ENCODE data around the gene KLHL22.
"Not testable (repeated sequence)": the region's sequence is repeated elsewhere in the genome, so short reads cannot be mapped to it uniquely, and the experiment has no call there.

The KLHL22 gene

GRCh38 chr22:20392365-20392881, 103.2 kb downstream of the KLHL22 start:
- not testable (repeated sequence) for DNase-seq (ENCODE audit: low read depth, low spot score); H3K27ac ChIP-seq

Measured in epithelial cell of prostate (primary cell).